H9 (cell line): Measurements from ENCODE around the gene ABCA7. TPM values are rescaled to one million over a fixed set of nuclear protein-coding genes. Genes with fewer than 3 reads are reported as not detected.

Experiments
- DNase-seq: peaks from one replicate; pipeline ENCODE4 v3.0.0-alpha.2; 2017
- H2AFZ ChIP-seq: one replicate; pipeline ENCODE4 v1.6.1; 2013; ENCODE audit warnings: mild to moderate bottlenecking, low read length, control low read depth, moderate library complexity
- H2AK5ac ChIP-seq: 2 replicates; pipeline ENCODE4 v1.6.1; 2013; ENCODE audit warnings: low read length, control low read depth, mixed read lengths; ENCODE audit not compliant: insufficient read length
- H2BK120ac ChIP-seq: one replicate; pipeline ENCODE4 v1.6.1; 2013; ENCODE audit warnings: low read depth, mild to moderate bottlenecking, low read length, control low read depth, inconsistent platforms; ENCODE audit not compliant: poor library complexity, severe bottlenecking
- H2BK12ac ChIP-seq: 2 replicates; pipeline ENCODE4 v1.6.1; 2013; ENCODE audit warnings: low read length, control low read depth, mixed read lengths, low read depth; ENCODE audit not compliant: insufficient read length
- H2BK15ac ChIP-seq: 2 replicates; pipeline ENCODE4 v1.6.1; 2013; ENCODE audit warnings: low read depth, low read length, control low read depth
- H2BK20ac ChIP-seq: one replicate; pipeline ENCODE4 v1.6.1; 2013; ENCODE audit warnings: low read depth, mild to moderate bottlenecking, low read length, control low read depth, inconsistent platforms; ENCODE audit not compliant: poor library complexity, severe bottlenecking
- H2BK5ac ChIP-seq: 2 replicates; pipeline ENCODE4 v1.6.1; 2013; ENCODE audit warnings: low read length, control low read depth, mixed read lengths; ENCODE audit not compliant: insufficient read length
- H3K14ac ChIP-seq: 2 replicates; pipeline ENCODE4 v1.6.1; 2013; ENCODE audit warnings: low read length, control low read depth; ENCODE audit not compliant: insufficient read depth
- H3K18ac ChIP-seq: 2 replicates; pipeline ENCODE4 v1.6.1; 2013; ENCODE audit warnings: low read depth, mild to moderate bottlenecking, mixed read lengths, low read length, control low read depth; ENCODE audit not compliant: insufficient read length
- H3K23ac ChIP-seq: 2 replicates; pipeline ENCODE4 v1.6.1; 2013; ENCODE audit warnings: low read length, control low read depth, mixed read lengths, low read depth; ENCODE audit not compliant: insufficient read length
- H3K23me2 ChIP-seq: 2 replicates; pipeline ENCODE4 v1.6.1; 2013; ENCODE audit warnings: low read depth, mild to moderate bottlenecking, mixed read lengths, low read length, control low read depth; ENCODE audit not compliant: insufficient read length, poor library complexity, severe bottlenecking
- H3K27ac ChIP-seq: 2 replicates; pipeline ENCODE4 v1.5.1; 2013; ENCODE audit warnings: low read length, control low read depth, mixed read lengths, low read depth; ENCODE audit not compliant: insufficient read length
- H3K27me3 ChIP-seq: 2 replicates; pipeline ENCODE4 v1.6.1; 2013; ENCODE audit warnings: low read length, control low read depth, inconsistent platforms; ENCODE audit not compliant: insufficient read depth
- H3K4ac ChIP-seq: 2 replicates; pipeline ENCODE4 v1.6.1; 2013; ENCODE audit warnings: low read depth, mild to moderate bottlenecking, control low read depth, inconsistent platforms, low read length, moderate library complexity
- H3K4me1 ChIP-seq: 2 replicates; pipeline ENCODE4 v1.6.1; 2013; ENCODE audit warnings: low read length, control low read depth, inconsistent platforms; ENCODE audit not compliant: insufficient read depth
- H3K4me2 ChIP-seq: 2 replicates; pipeline ENCODE4 v1.6.1; 2013; ENCODE audit warnings: low read length, control low read depth, mixed read lengths; ENCODE audit not compliant: insufficient read length, insufficient read depth
- H3K56ac ChIP-seq: 2 replicates; pipeline ENCODE4 v1.6.1; 2013; ENCODE audit warnings: low read depth, mild to moderate bottlenecking, mixed read lengths, low read length, control low read depth; ENCODE audit not compliant: insufficient read length
- H3K79me1 ChIP-seq: 2 replicates; pipeline ENCODE4 v1.6.1; 2013; ENCODE audit warnings: low read depth, mild to moderate bottlenecking, moderate library complexity, low read length, control low read depth, inconsistent platforms; ENCODE audit not compliant: insufficient read depth, poor library complexity, severe bottlenecking
- H3K79me2 ChIP-seq: 2 replicates; pipeline ENCODE4 v1.6.1; 2013; ENCODE audit warnings: low read length, control low read depth, inconsistent platforms; ENCODE audit not compliant: insufficient read depth
- H3K9ac ChIP-seq: 2 replicates; pipeline ENCODE4 v1.6.1; 2013; ENCODE audit warnings: low read length, control low read depth, mixed read lengths; ENCODE audit not compliant: insufficient read length; ENCODE audit errors: extremely low read depth
- H3K9me3 ChIP-seq: one replicate; pipeline ENCODE4 v1.6.1; 2013; ENCODE audit warnings: low read depth, low read length, inconsistent platforms; ENCODE audit not compliant: control insufficient read depth
- H3T11ph ChIP-seq: one replicate; pipeline ENCODE4 v1.6.1; 2013; ENCODE audit warnings: mild to moderate bottlenecking, low read length, control low read depth, inconsistent platforms
- H4K20me1 ChIP-seq: one replicate; pipeline ENCODE4 v1.6.1; 2013; ENCODE audit not compliant: control insufficient read depth, insufficient read length, insufficient read depth
- H4K5ac ChIP-seq: 2 replicates; pipeline ENCODE4 v1.6.1; 2013; ENCODE audit warnings: low read depth, mild to moderate bottlenecking, mixed read lengths, low read length, control low read depth; ENCODE audit not compliant: insufficient read length
- H4K8ac ChIP-seq: replicated peaks from 2 replicates; pipeline ENCODE4 v1.6.1; 2013; ENCODE audit warnings: low read length, control low read depth, mixed read lengths, low read depth; ENCODE audit not compliant: insufficient read length
- H4K91ac ChIP-seq: 2 replicates; pipeline ENCODE4 v1.6.1; 2013; ENCODE audit warnings: low read depth, mild to moderate bottlenecking, moderate library complexity, mixed read lengths, low read length, control low read depth; ENCODE audit not compliant: insufficient read length
- H3K27ac Mint-ChIP-seq, 3 experiments: 2 replicates in 2 of 3; 3 replicates in 1 of 3; pipeline ENCODE4 v1.8.0; 2020 to 2021; ENCODE audit warnings: mixed read lengths in 3 of 3, mild to moderate bottlenecking in 1 of 3, moderate library complexity in 1 of 3
- H3K27me3 Mint-ChIP-seq: 2 replicates; pipeline ENCODE4 v1.8.0; 2021; ENCODE audit warnings: low read depth, mild to moderate bottlenecking, moderate library complexity, mixed read lengths
- H3K36me3 Mint-ChIP-seq, 3 experiments: 2 replicates in 2 of 3; 3 replicates in 1 of 3; pipeline ENCODE4 v1.8.0; 2020 to 2021; ENCODE audit warnings: low read depth in 3 of 3, mixed read lengths in 3 of 3; ENCODE audit not compliant: insufficient read depth in 1 of 3
- H3K4me1 Mint-ChIP-seq, 2 experiments: 2 replicates each; pipeline ENCODE4 v1.8.0; 2020; ENCODE audit warnings: mixed read lengths in 2 of 2
- H3K4me3 Mint-ChIP-seq, 2 experiments: 2 replicates in 1 of 2; 3 replicates in 1 of 2; pipeline ENCODE4 v1.8.0; 2020 to 2021; ENCODE audit warnings: mild to moderate bottlenecking in 2 of 2, mixed read lengths in 2 of 2, moderate library complexity in 1 of 2
- H3K9me3 Mint-ChIP-seq, 2 experiments: 2 replicates in 1 of 2; 3 replicates in 1 of 2; pipeline ENCODE4 v1.8.0; 2020; ENCODE audit warnings: mild to moderate bottlenecking in 2 of 2, mixed read lengths in 2 of 2, moderate library complexity in 1 of 2
- WGBS: extraction: QIAGEN DNeasy Blood & Tissue Kit; methylation state at CpG from one replicate; pipeline ENCODE4 v1.1.7; 2013; ENCODE audit warnings: missing lambda C conversion rate, low lambda C conversion rate, mixed read lengths; ENCODE audit not compliant: insufficient read length; ENCODE audit errors: extremely low coverage; 5-methylcytosine and 5-hydroxymethylcytosine counted together
- total RNA-seq: library from RNA; stranded (reverse); gene quantifications from 2 replicates; pipeline ENCODE4 v1.2.1, GENCODE V29; 2021
- TF ChIP-seq, protein P1 (sequence below): fragments of 200-600 bp; sonication (generic); conservative IDR thresholded peaks from 3 replicates; pipeline ENCODE4 v1.8.0; 2021; ENCODE audit warnings: antibody characterized with exemption, mild to moderate bottlenecking

ABCA7 gene
- total RNA-seq, 1 experiment from 2014 or later = 34.6 TPM

DNA sequence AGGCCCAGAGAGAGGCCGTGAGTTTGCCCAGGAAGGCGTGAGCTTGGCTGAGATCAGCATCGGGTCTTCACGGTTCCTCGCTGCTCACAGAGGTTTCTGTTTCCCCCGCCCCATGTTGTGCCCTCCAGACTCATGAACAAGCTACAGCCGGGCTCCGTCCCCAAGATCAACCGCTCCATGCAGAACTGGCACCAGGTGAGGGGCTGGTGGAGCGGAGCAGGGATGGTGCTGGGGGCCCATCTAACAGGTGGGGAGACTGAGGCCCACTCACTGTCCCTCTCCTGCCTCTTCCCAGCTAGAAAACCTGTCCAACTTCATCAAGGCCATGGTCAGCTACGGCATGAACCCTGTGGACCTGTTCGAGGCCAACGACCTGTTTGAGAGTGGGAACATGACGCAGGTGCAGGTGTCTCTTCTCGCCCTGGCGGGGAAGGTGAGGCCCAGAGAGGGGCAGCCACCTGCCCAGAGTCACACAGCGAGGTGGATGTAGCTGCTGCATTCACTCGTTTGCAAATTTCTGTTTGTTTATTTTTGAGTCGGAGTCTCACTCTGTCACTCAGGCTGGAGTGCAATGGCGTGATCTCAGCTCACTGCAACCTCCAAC is 7.5 kb upstream of the ABCA7 start:
- H2BK15ac ChIP-seq = no peak overlapping the region
- no peak overlapping the region for H3K4me3 Mint-ChIP-seq
- H2AK5ac ChIP-seq = no peak overlapping the region
- H3K27ac Mint-ChIP-seq = no peak overlapping the region
- H3K23me2 ChIP-seq = peaks cover 10% of the 10 kb centered on the region
- H2BK5ac ChIP-seq = no peak overlapping the region
- no peak overlapping the region for H3K4me2 ChIP-seq
- no peak for DNase-seq
- H3K79me2 ChIP-seq = peaks cover 13% of the 10 kb centered on the region; the same call in 1 of the 2 replicates
- H2BK12ac ChIP-seq = no peak overlapping the region
- H3K27ac ChIP-seq = no peak overlapping the region
- H2BK20ac ChIP-seq = no peak overlapping the region
- peaks cover 7% of the 10 kb centered on the region for H3K79me1 ChIP-seq
- H3K9ac ChIP-seq = no peak overlapping the region
- H3T11ph ChIP-seq = no peak overlapping the region
- no peak overlapping the region for H3K14ac ChIP-seq
- no peaks in the 10 kb centered on the region for H3K27me3 ChIP-seq
- no peaks in the 10 kb centered on the region for H3K9me3 ChIP-seq
- H3K36me3 Mint-ChIP-seq = peaks cover 39 to 59% (median 56%) of the 10 kb centered on the region in 3 experiments
- no peak overlapping the region for H2AFZ ChIP-seq
- H3K18ac ChIP-seq = no peak overlapping the region
- H3K4ac ChIP-seq = no peak overlapping the region
- H3K56ac ChIP-seq = no peak overlapping the region
- no peaks in the 10 kb centered on the region for H4K20me1 ChIP-seq
- H4K91ac ChIP-seq = no peak overlapping the region
- peaks cover 0 to 14% of the 10 kb centered on the region in 2 experiments; a peak in 3 of 4 replicates for H3K4me1 Mint-ChIP-seq
- TF ChIP-seq, protein P1, sequence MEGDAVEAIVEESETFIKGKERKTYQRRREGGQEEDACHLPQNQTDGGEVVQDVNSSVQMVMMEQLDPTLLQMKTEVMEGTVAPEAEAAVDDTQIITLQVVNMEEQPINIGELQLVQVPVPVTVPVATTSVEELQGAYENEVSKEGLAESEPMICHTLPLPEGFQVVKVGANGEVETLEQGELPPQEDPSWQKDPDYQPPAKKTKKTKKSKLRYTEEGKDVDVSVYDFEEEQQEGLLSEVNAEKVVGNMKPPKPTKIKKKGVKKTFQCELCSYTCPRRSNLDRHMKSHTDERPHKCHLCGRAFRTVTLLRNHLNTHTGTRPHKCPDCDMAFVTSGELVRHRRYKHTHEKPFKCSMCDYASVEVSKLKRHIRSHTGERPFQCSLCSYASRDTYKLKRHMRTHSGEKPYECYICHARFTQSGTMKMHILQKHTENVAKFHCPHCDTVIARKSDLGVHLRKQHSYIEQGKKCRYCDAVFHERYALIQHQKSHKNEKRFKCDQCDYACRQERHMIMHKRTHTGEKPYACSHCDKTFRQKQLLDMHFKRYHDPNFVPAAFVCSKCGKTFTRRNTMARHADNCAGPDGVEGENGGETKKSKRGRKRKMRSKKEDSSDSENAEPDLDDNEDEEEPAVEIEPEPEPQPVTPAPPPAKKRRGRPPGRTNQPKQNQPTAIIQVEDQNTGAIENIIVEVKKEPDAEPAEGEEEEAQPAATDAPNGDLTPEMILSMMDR = no peak
- no CpG with 5 or more reads among the region's 20 CpGs for WGBS
- no peaks in the 10 kb centered on the region for H3K4me1 ChIP-seq
- no peak overlapping the region for H2BK120ac ChIP-seq
- no peaks in the 10 kb centered on the region for H3K9me3 Mint-ChIP-seq
- no peak overlapping the region for H3K23ac ChIP-seq
- H3K27me3 Mint-ChIP-seq = peaks cover 2% of the 10 kb centered on the region; the same call in 1 of the 2 replicates
- no peak overlapping the region for H4K8ac ChIP-seq
- no peak overlapping the region for H4K5ac ChIP-seq
